Activated B cell treated with CpG ODN at 0.5 μM for 24 hours (primary cell): ENCODE data around the gene SPAG16. TPM values are rescaled to one million over a fixed set of nuclear protein-coding genes. Genes with fewer than 3 reads are reported as not detected.

Experiments
- ATAC-seq: fragments of 200-7000 bp; cut with Tn5 transposase; one replicate; pipeline ENCODE4 v1.10.0; 2021; ENCODE audit warnings: low read depth, mild to moderate bottlenecking, moderate library complexity
- CTCF ChIA-PET: fragments of 350-600 bp; sonication (Branson Sonifier 250); formaldehyde crosslinking; loops from one replicate; lab custom pipeline; 2021; ENCODE audit warnings: antibody characterized with exemption; lab: Charles Lee
- POLR2A ChIA-PET: fragments of 350-600 bp; sonication (Branson Sonifier 250); formaldehyde crosslinking; loops from one replicate; lab custom pipeline; 2021; ENCODE audit warnings: antibody characterized with exemption; lab: Charles Lee
- DNase-seq: peaks from one replicate; pipeline ENCODE4 v3.0.0; 2022
- H3K27ac Mint-ChIP-seq: one replicate; pipeline ENCODE4 v1.8.0; 2020; ENCODE audit warnings: mixed read lengths
- H3K27me3 Mint-ChIP-seq: one replicate; pipeline ENCODE4 v1.8.0; 2021; ENCODE audit warnings: mixed read lengths
- H3K36me3 Mint-ChIP-seq: one replicate; pipeline ENCODE4 v1.8.0; 2021; ENCODE audit warnings: low read depth, mixed read lengths
- H3K4me1 Mint-ChIP-seq: one replicate; pipeline ENCODE4 v1.8.0; 2021; ENCODE audit warnings: mixed read lengths
- H3K4me3 Mint-ChIP-seq: one replicate; pipeline ENCODE4 v1.8.0; 2020; ENCODE audit warnings: mild to moderate bottlenecking, mixed read lengths
- H3K9me3 Mint-ChIP-seq: one replicate; pipeline ENCODE4 v1.8.0; 2020; ENCODE audit warnings: mixed read lengths
- intact Hi-C: fragments of 100-400 bp; cut with micrococcal nuclease; formaldehyde crosslinking; loops from one replicate; pipeline ENCODE4 v1.15.1; 2024
- total RNA-seq: library from RNA; stranded (reverse); gene quantifications from 2 replicates; pipeline ENCODE4 v1.2.3, GENCODE V29; 2022
- TF ChIP-seq, protein P1 (sequence below): fragments of 200-600 bp; IDR thresholded peaks from one replicate; pipeline ENCODE4 v1.8.0; 2022; ENCODE audit warnings: antibody characterized with exemption, mild to moderate bottlenecking

SPAG16 gene
- total RNA-seq, 1 donor from 2014 or later, result 11.2 TPM

DNA sequence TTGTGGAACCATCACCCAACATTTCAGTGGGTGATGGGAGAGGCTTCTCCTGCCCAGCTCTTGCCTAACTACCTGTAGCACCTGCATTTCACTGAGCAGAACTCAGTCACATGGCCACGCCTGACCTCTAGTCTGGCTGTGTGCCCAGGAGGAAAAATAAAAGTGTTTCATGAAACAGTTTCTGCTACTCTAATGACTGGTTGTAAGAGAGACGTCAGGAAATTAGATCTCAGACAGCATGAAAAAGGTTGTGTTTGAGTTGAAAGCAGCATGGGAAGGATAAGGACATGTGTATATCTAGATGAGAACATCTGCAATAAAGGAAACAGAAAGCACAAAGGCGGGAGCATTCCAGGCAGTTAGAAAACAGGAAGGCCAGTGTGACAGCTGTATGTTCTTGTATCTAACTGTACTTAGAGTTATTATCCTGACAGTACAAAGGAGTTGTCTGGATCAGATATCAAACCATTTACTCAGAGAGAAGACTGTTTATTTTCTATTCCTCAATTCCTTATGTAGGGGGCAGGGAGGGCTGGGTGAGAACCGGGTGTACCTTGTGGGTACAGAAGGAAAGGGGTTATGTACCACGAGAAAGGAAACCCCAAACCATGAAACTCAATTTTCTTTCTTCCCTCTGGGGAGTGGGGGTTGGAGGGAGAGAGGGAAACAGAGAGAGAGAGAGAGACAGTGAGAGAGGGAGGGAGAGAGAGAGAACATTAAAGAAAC is 819.2 kb downstream of the SPAG16 start:
- no peaks in the 10 kb centered on the region for H3K9me3 Mint-ChIP-seq
- no peaks in the 10 kb centered on the region for H3K4me1 Mint-ChIP-seq
- H3K36me3 Mint-ChIP-seq, result no peaks in the 10 kb centered on the region
- intact Hi-C loops, result no loop called here
- TF ChIP-seq, protein P1, sequence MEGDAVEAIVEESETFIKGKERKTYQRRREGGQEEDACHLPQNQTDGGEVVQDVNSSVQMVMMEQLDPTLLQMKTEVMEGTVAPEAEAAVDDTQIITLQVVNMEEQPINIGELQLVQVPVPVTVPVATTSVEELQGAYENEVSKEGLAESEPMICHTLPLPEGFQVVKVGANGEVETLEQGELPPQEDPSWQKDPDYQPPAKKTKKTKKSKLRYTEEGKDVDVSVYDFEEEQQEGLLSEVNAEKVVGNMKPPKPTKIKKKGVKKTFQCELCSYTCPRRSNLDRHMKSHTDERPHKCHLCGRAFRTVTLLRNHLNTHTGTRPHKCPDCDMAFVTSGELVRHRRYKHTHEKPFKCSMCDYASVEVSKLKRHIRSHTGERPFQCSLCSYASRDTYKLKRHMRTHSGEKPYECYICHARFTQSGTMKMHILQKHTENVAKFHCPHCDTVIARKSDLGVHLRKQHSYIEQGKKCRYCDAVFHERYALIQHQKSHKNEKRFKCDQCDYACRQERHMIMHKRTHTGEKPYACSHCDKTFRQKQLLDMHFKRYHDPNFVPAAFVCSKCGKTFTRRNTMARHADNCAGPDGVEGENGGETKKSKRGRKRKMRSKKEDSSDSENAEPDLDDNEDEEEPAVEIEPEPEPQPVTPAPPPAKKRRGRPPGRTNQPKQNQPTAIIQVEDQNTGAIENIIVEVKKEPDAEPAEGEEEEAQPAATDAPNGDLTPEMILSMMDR, result no peak
- no peak overlapping the region for H3K27ac Mint-ChIP-seq
- no peaks in the 10 kb centered on the region for H3K27me3 Mint-ChIP-seq
- H3K4me3 Mint-ChIP-seq, result no peak overlapping the region
- POLR2A ChIA-PET, result no interaction called here
- ATAC-seq (no peak), DNase-seq (no peak)
- CTCF ChIA-PET, result no interaction called here

DNA sequence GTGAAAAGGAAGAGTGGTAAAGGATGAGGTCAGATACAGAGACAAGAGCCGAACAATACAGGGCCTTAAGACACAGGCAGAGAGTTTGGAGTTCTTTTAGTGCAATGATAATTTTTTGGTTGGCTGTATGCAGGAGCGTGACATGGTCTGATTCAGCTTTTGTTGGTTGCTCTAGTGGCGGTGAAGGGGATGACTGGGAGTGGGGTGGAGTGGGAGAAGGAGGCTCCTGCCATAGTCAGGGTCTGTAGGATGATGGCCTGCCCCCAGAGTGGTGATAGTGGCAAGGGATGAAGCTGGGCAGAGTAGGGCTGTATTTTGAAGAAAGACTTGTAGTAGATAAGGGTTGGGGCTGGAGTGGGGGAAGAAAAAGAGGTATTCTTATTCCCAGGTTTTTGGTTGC is 820.0 kb downstream of the SPAG16 start:
- ATAC-seq (no peak), DNase-seq (no peak)
- CTCF ChIA-PET, result no interaction called here
- Mint-ChIP-seq H3K27ac (no peak overlapping the region), H3K9me3 (no peaks in the 10 kb centered on the region), H3K4me3 (no peak overlapping the region), H3K4me1 (no peaks in the 10 kb centered on the region), H3K27me3 (no peaks in the 10 kb centered on the region), H3K36me3 (no peaks in the 10 kb centered on the region)
- POLR2A ChIA-PET, result no interaction called here
- intact Hi-C loops, result no loop called here
- TF ChIP-seq, protein P1, result no peak

DNA sequence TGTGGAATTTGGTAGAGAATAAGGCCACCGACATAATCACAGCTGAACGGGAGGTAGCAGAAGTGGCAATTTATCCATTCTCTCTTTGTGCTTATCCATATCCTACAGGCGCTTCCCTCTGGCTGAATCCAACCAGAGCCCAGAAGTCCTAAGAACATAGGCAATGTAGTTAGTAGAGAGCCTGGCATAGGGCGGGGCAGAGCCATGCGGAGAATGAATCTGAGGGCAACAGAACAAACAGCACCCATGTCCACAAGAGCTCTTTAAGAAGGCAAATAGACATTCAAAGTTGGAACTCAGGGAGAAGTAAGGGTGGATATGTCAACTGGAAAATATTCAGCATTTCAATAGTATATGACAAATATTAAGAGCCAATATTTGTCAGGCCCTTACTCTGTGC is 820.7 kb downstream of the SPAG16 start:
- Mint-ChIP-seq H3K4me3 (no peak overlapping the region), H3K9me3 (no peaks in the 10 kb centered on the region), H3K27ac (no peak overlapping the region), H3K36me3 (no peaks in the 10 kb centered on the region), H3K4me1 (no peaks in the 10 kb centered on the region), H3K27me3 (no peaks in the 10 kb centered on the region)
- ChIA-PET POLR2A (no interaction called here), CTCF (no interaction called here)
- TF ChIP-seq, protein P1, result no peak
- DNase-seq (no peak), ATAC-seq (no peak)
- intact Hi-C loops, result no loop called here

DNA sequence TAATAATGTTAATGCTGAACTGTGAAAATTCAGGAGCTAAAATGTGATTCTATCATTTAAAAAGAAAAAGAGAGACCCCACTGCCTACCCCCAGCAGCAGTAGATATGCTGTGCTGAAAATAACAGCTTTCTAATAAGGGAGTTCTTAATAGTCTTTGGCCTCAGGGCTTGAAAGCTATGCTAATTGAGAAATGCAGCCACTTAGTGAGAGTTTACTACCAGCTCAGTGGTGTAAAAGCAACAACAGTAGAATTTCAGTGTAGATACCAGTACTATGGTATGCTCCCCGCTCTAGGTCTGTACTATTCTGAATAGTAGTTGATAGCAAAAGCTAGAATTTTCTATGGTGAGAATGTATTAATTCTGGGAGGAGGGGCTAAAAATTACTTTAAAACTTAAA is 823.5 kb downstream of the SPAG16 start:
- no peaks in the 10 kb centered on the region for H3K36me3 Mint-ChIP-seq
- TF ChIP-seq, protein P1, result no peak
- no peaks in the 10 kb centered on the region for H3K27me3 Mint-ChIP-seq
- no peak overlapping the region for H3K27ac Mint-ChIP-seq
- DNase-seq (no peak), ATAC-seq (no peak)
- H3K4me3 Mint-ChIP-seq, result no peak overlapping the region
- intact Hi-C loops, result no loop called here
- H3K9me3 Mint-ChIP-seq, result peaks cover 2% of the 10 kb centered on the region
- ChIA-PET POLR2A (no interaction called here), CTCF (interaction anchor here (1.0 kb wide), 1 partner anchor 13 kb away, joined by 3 read pairs; no protein-coding TSS in a partner anchor)
- no peaks in the 10 kb centered on the region for H3K4me1 Mint-ChIP-seq

DNA sequence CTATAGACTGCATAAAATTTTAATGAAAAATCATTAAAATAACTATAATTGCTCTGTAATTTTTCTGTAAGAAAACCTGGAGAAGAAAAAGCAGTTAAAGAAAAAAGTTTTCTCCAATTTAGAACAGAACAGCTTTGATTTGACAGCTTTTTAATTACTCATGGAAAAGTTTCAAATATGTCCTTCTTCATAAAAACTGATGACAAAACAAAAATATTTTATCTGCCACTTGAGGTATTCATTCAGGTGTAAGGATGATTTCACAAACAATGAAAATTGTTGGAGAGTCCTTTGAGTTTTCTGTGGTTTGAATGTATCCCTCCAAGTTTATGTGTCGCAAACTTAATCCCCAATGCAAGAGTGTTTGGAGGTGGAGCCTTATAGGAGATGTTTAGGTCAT is 824.3 kb downstream of the SPAG16 start:
- Mint-ChIP-seq H3K27ac (no peak overlapping the region), H3K27me3 (no peaks in the 10 kb centered on the region), H3K4me3 (no peak overlapping the region), H3K9me3 (peaks cover 2% of the 10 kb centered on the region), H3K36me3 (no peaks in the 10 kb centered on the region), H3K4me1 (no peaks in the 10 kb centered on the region)
- ChIA-PET CTCF (no interaction called here), POLR2A (no interaction called here)
- intact Hi-C loops, result no loop called here
- ATAC-seq (no peak), DNase-seq (no peak)
- TF ChIP-seq, protein P1, result no peak
